Measurements from ENCODE around the gene PROS1.

PROS1 gene

GRCh38 chr3:93973131-93974126, at the start of gene PROS1:
TSS of gene PROS1 (minus strand) at chr3:93973896. CDS start at chr3:93973749, 147 bp downstream.
- DNase-seq (ENCODE audit: low read depth in 4 of 4, low spot score in 1 of 4), result peak in 2 of 4 experiments; percentile 8 to 31

GRCh38 chr3:94020293-94020692, 46.6 kb upstream of the PROS1 start:
- no peak for DNase-seq (ENCODE audit: low read depth in 4 of 4, low spot score in 1 of 4)

GRCh38 chr3:94019659-94020058, 46.0 kb upstream of the PROS1 start:
- DNase-seq (ENCODE audit: low read depth in 4 of 4, low spot score in 1 of 4), result no peak

- DNase-seq (ENCODE audit: low read depth in 4 of 4, low spot score in 1 of 4), result no peak
Observed at GRCh38 chr3:94015025-94015424, 41.3 kb upstream of the PROS1 start.

GRCh38 chr3:94012185-94012584, 38.5 kb upstream of the PROS1 start:
- DNase-seq (ENCODE audit: low read depth in 4 of 4, low spot score in 1 of 4), result no peak

GRCh38 chr3:94011233-94011711, 37.6 kb upstream of the PROS1 start:
- DNase-seq (ENCODE audit: low read depth in 4 of 4, low spot score in 1 of 4), result no peak

GRCh38 chr3:94009608-94010007, 35.9 kb upstream of the PROS1 start:
- DNase-seq (ENCODE audit: low read depth in 4 of 4, low spot score in 1 of 4), result no peak

- no peak for DNase-seq (ENCODE audit: low read depth in 4 of 4, low spot score in 1 of 4)
Observed at GRCh38 chr3:94008253-94008652, 34.6 kb upstream of the PROS1 start.

GRCh38 chr3:94004301-94004910, 30.7 kb upstream of the PROS1 start:
- DNase-seq (ENCODE audit: low read depth in 4 of 4, low spot score in 1 of 4), result no peak

GRCh38 chr3:94001827-94002495, 28.3 kb upstream of the PROS1 start:
- no peak for DNase-seq (ENCODE audit: low read depth in 4 of 4, low spot score in 1 of 4)

GRCh38 chr3:94001191-94001590, 27.5 kb upstream of the PROS1 start:
- DNase-seq (ENCODE audit: low read depth in 4 of 4, low spot score in 1 of 4), result no peak

- DNase-seq (ENCODE audit: low read depth in 4 of 4, low spot score in 1 of 4), result no peak
Observed at GRCh38 chr3:93994056-93994455, 20.4 kb upstream of the PROS1 start.

- no peak for DNase-seq (ENCODE audit: low read depth in 4 of 4, low spot score in 1 of 4)
Observed at GRCh38 chr3:93992207-93992606, 18.5 kb upstream of the PROS1 start.

GRCh38 chr3:93991631-93992030, 17.9 kb upstream of the PROS1 start:
- DNase-seq (ENCODE audit: low read depth in 4 of 4, low spot score in 1 of 4), result no peak

GRCh38 chr3:93989241-93989640, 15.5 kb upstream of the PROS1 start:
- DNase-seq (ENCODE audit: low read depth in 4 of 4, low spot score in 1 of 4), result no peak

GRCh38 chr3:93988764-93989163, 15.1 kb upstream of the PROS1 start:
- no peak for DNase-seq (ENCODE audit: low read depth in 4 of 4, low spot score in 1 of 4)

GRCh38 chr3:93988283-93988682, 14.6 kb upstream of the PROS1 start:
- DNase-seq (ENCODE audit: low read depth in 4 of 4, low spot score in 1 of 4), result no peak

GRCh38 chr3:93984618-93985017, 10.9 kb upstream of the PROS1 start:
- DNase-seq (ENCODE audit: low read depth in 4 of 4, low spot score in 1 of 4), result no peak

GRCh38 chr3:93983408-93983807, 9.7 kb upstream of the PROS1 start:
- DNase-seq (ENCODE audit: low read depth in 4 of 4, low spot score in 1 of 4), result no peak

- no peak for DNase-seq (ENCODE audit: low read depth in 4 of 4, low spot score in 1 of 4)
Observed at GRCh38 chr3:93981649-93982048, 8.0 kb upstream of the PROS1 start.

- peak; percentile 77 to 88 (median 85) for DNase-seq (ENCODE audit: low read depth in 4 of 4, low spot score in 1 of 4)
Observed at GRCh38 chr3:93979850-93980676, 6.4 kb upstream of the PROS1 start, which contains the start of gene ARL13B. TSS of gene ARL13B (plus strand) at chr3:93980155. CDS start at chr3:93980424, 269 bp downstream.

Data from stimulated activated CD4-positive, alpha-beta T cell treated with anti-CD3 and anti-CD28 coated beads, Interleukin-1b, Interleukin-23, amount 100 ng/mL, for 24 hours (primary cell).